Endothelial cell of umbilical vein (primary cell): ENCODE measurements around the gene KRTAP10-2.

Experiments used
- CTCF ChIP-seq, 2 donors: IDR thresholded peaks; 1 replicate in 1 of 2; 2 replicates in 1 of 2; pipeline ENCODE4 v1.5.1; 2011; ENCODE audit warnings: low read length in 2 of 2, mild to moderate bottlenecking in 2 of 2, moderate library complexity in 2 of 2, control low read depth in 1 of 2, inconsistent platforms in 1 of 2, low read depth in 1 of 2; ENCODE audit not compliant: insufficient read depth in 1 of 2; ENCODE audit errors: extremely low read depth in 1 of 2
- EZH2 ChIP-seq: IDR thresholded peaks from 2 replicates; pipeline ENCODE4 v1.6.1; 2012; ENCODE audit warnings: borderline replicate concordance, low read depth, mild to moderate bottlenecking, moderate library complexity, low read length, inconsistent platforms; ENCODE audit not compliant: severe bottlenecking
- FOS ChIP-seq: IDR thresholded peaks from 2 replicates; pipeline ENCODE4 v1.6.1; 2011; ENCODE audit warnings: mild to moderate bottlenecking, low read length, moderate library complexity, borderline replicate concordance; ENCODE audit not compliant: insufficient read depth
- JUN ChIP-seq: IDR thresholded peaks from 2 replicates; pipeline ENCODE4 v1.6.1; 2011; ENCODE audit warnings: borderline replicate concordance, low read depth; ENCODE audit not compliant: insufficient read length, insufficient read depth
- MAX ChIP-seq: IDR thresholded peaks from 2 replicates; pipeline ENCODE4 v1.6.1; 2011; ENCODE audit not compliant: insufficient read depth, insufficient read length
- MYC ChIP-seq: IDR thresholded peaks from one replicate; pipeline ENCODE4 v1.6.1; 2011; ENCODE audit warnings: mild to moderate bottlenecking, low read depth, low read length
- POLR2A ChIP-seq: IDR thresholded peaks from 2 replicates; pipeline ENCODE4 v1.6.1; 2012; ENCODE audit warnings: low read depth, mild to moderate bottlenecking, control low read depth, low read length
- POLR2AphosphoS5 ChIP-seq: IDR thresholded peaks from 2 replicates; pipeline ENCODE4 v1.6.1; 2012; ENCODE audit warnings: low read depth, mild to moderate bottlenecking, control low read depth, low read length, moderate library complexity; ENCODE audit not compliant: insufficient read depth

- no peak for TF ChIP-seq CTCF (IDR thresholded peaks at IDR 0.05; ENCODE audit: extremely low read depth in 1 of 2, insufficient read depth in 1 of 2, low read depth in 1 of 2, low read length in 2 of 2)
- TF ChIP-seq MYC, result no peak
- TF ChIP-seq POLR2AphosphoS5, result no peak
- TF ChIP-seq POLR2A, result no peak
- no peak for TF ChIP-seq FOS
- TF ChIP-seq EZH2, result no peak
- TF ChIP-seq JUN, result no peak
- TF ChIP-seq MAX, result no peak
These were observed 34.5 kb downstream of the KRTAP10-2 start for GRCh38 chr21:44516828-44517174.
